ENCODE data around the gene EIF4E1B.
A peak's percentile ranks its signal among the peaks of the same experiment; 100 is the strongest.

Gene EIF4E1B

DNA sequence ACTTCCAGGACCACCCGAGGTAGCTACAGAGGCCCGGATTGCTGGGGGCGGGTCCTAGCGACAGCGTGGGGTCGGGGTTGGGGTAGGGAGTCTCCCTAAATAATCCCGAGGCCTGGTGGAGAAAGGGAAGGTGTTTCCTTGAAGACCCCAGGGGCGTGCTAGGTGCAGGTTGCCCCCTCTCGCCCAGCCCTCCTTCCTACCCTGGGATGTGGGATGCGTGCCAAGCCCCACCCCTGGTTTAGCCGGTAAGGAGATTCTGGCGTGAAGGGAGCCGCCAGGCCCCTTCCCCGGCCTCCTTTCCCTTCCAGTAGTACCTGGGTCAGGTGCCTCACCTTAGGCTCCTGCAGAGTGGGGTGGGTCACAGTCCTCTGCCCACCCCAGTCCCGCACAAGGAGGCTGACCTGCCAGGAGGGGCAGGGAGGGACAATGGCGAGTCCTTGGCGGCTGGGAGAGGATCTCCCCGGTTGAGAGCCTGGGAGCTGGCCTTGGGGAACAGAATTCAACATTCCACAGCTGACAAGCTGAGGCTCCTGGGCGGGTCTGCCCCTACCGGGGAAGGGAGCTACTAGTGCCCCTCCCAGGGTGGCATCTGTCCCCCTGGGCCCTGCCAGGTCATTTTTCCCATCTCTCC lies 17.5 kb downstream of the EIF4E1B start:
- DNase-seq = peak; percentile 22

DNA sequence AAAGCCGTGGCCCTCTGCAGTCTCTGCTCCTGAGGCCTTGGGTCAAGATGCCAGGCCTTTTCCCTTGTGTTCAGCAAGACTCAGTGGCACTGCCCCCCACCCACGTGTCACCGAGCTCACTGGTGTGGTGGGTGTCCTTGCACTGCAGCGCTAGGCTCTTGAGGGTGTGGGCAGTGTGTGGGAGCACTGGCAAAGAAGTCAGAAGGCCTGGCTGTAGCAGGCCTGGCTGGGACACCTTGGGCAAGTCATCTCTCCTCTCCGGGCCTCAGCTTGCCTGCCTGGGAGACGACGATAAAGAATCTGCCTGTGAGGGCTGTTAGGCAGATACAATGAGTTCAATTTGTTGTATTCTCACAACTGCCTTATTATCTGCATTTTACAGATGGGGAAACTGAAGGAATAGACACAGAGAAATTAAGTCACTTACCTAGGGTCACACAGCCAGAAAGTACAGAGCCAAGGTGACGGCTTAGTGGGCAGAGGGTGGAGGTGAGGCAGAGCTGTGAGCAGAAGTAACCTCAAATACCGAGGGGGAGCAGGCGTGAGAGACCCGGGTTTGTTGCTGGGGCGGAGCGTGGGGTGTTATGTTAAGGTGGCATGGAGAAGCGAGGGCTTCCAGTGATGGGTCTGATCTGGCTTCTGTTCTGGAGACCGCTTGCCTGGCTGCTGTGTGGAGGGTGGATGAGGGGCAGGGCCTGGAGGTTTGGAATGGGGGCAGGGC lies 18.2 kb downstream of the EIF4E1B start:
- DNase-seq = no peak

DNA sequence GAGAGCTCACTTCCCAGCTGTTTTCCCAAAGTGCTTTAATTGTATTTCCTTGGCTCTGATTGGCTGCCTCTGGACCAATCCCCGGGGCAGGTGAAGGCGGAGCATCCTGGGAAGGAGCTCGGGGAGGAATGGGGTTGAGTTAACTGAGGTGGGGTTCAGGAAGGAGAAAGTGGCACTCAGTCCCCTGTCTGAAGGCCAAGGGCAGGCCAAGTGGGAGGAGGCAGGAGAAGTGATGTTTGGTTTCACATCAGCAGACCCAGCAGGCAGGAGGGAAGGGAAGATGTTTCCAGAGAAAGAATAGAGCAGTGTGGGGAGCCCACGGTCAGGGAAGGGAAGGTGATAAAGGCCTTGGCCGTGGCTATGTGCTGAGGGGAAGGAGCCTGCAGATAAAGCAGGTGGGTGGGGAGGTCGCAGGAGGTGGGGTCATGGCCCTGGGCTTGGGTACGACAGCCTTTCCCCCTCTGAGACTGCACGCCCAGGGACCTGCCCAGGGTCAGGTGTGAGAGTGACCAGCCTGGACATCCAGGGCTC lies 19.9 kb downstream of the EIF4E1B start:
- DNase-seq = no peak

DNA sequence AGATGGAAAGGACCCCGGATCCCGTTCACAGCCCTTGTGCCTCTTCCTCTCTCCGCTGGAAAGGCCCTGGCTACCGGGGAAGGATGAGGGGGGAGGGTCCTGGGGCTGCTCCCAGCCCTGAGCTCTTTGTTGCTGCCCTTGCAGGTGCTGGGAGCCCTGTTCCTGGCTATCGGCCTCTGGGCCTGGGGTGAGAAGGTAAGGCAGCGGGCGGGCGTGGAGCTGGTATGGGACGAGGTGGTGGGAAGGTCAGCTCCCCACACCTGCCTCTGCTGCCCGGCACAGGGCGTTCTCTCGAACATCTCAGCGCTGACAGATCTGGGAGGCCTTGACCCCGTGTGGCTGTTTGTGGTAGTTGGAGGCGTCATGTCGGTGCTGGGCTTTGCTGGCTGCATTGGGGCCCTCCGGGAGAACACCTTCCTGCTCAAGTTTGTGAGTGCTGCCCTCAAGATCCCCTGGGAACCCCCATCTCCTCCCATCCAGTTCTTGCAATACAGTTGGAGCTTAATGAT lies 21.1 kb downstream of the EIF4E1B start:
- no peak for DNase-seq

DNA sequence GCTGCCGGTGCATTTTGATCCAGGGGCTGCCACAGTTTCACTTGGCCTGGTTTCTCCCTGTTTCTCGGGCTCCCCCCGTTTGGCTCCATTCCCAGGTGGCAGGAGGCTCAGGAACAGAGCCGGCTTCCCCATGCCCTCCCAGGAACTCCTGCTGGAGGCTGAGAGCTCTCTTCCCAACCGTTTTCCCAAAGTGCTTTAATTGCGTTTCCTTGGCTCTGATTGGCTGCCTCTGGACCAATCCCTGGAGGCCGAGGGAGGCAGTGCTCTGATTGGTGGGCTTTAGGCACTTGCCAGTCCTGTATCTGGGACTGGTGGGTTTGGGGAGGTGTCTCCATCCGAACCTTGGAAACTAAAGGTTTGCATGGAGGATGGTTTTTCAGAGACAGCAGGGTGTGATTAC lies 21.7 kb downstream of the EIF4E1B start:
- DNase-seq = no peak

DNA sequence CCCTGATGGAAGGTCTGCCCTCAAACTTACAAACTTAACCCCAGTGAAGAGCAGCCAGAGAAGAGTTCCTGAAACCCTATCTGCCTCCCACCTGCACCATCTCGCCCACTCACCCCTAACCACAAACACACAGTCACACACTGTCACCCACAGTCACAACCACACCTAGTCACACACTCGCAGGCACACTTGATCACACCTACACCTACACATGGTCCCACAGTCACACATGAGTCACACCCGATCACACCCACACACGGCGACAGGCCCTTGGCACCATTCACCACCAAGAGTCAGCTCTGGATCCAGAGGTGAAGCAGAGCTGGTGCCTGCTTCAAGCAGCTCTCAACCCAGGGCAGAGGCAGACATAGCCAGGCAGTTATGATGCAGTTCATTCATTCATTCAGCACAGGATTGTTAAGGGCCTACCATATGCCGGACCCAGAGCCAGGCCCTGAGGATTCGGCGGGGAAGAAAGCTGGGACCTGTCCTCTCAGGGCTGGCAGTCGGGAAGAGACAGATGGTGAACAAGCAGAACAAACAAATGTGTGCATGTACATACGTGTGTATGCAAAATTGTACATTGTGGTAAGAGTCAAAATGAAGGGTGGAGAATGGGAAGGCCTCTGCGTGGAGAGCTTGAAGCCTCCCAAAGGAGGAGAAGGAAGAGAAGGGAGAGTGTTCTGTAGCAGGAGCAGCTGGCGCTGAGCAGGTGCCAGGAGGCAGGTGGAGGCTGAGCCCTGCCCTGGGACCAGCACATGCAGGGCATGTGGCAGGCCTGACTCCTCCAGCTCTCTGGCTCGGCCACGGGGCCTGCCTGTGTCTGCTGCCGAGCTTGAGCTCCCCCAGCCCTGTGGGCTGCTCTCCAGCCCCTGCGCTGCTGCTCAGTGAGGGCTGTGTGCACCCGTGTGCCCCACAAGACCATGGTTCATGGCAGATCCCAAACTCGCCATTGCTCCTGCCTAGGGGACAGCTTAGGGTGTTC lies 23.2 kb downstream of the EIF4E1B start:
- DNase-seq = no peak

DNA sequence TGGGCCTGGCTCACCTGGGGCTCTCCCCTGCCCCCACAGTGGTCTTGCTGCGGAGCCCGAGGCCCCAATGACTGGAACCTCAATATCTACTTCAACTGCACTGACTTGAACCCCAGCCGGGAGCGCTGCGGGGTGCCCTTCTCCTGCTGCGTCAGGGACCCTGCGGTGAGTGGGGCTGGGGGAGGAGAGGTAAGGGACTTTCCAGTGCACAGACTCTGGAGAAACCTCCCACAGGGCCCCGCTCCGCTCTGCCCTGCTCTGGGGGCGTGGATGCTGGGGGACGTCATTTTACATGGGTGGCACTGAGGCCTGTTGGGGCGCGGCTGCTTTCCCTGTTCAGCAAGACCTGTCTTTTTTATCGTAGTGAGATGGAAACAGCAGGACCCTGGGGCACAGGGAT lies 24.4 kb downstream of the EIF4E1B start:
- no peak for DNase-seq

DNA sequence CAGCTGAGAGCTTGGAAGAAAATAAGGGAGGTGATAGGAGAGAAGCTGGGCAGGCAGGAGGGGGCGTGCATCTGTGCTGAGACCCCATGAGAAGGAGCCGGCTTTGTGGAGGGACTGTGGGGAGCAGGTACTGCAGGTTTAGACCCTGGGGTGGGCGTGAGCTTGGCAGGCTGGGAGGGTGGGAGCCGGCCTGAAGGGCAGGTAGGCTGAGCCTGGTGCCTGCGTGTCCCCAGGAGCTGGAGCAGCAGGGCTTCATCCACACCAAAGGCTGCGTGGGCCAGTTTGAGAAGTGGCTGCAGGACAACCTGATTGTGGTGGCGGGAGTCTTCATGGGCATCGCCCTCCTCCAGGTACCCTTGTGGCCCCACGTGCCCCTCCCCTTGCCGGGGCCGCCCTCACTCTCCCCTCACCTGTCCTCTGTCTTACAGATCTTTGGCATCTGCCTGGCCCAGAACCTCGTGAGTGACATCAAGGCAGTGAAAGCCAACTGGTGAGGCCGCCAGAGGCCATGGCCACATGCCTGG lies 26.1 kb downstream of the EIF4E1B start:
- DNase-seq = no peak

DNA sequence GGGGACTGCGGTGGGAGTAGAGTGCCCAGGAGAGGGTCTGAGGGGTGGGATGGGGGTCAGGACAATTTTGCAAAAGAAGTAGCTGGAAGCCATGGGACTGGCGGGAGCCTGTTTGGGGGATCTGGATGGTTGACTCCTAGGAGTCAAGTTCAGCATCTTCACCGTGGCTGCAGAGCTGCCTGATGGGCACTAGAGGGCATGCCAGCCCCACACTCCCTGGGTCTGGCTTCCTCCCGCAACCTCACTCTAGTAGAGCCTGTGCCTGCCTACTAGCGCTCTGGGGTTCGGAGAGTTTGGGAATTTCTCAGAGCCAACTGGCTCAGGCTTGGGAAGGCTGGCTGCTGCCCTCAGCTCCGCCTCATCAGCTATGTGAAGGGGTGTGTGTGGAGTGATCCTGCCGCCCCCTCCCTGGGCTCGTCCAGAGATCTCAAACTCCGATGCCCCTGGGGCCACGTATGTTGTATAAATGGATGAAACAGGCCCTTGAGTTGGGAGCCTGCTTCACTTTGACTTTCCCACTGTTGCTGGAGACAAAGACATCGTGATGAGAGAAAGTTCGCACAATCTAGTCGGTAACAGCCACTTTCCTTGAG lies 27.6 kb downstream of the EIF4E1B start:
- DNase-seq = peak; percentile 57

DNA sequence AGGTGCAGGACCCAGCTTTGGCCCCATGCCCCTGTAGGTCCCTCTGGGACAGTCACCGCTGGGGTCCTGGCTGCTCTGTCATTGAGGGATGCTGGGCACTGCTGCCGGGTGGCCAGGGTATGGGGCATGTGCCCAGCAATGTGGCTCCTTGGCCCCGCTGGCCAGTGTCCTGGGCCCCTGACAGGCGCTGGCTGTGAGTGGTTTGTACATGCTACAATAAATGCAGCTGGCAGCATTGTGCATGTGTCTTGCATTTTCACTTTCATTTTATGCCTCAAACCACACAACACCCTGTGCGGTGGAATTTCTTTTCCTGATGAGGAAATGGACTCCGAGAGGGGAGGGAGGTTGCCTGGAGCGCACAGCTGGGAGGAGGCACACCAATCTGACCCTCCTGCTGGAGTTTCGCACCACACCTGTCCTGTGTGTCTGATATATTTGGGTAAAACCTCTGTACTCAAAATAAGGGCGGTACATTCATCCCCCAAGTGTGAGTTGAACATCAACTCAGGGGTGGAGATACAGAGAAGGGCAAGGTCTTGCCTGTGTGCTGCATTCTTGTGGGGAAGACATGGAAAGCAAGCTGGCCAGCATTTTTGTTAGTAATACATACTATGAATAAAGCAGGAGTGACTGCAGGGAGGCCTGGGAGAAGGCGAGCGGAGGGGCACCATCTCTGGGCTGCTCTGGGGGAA lies 28.5 kb downstream of the EIF4E1B start:
- DNase-seq = no peak

DNA sequence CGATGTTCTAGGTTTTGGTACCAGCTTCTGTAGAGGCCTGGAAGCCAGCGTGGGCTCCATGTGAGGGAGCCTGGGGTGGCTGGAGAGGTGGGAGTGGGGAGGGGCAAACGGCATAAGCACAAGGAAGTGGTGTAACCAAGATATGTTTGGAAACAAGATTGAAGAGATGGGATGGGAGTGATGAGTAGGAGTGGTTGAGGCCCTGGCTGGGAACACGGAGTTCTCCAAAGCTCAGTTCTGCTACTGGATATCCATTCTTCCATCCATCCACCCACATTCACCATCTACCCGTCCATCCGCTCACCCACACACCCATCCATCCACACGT lies 29.0 kb downstream of the EIF4E1B start:
- no peak for DNase-seq

DNA sequence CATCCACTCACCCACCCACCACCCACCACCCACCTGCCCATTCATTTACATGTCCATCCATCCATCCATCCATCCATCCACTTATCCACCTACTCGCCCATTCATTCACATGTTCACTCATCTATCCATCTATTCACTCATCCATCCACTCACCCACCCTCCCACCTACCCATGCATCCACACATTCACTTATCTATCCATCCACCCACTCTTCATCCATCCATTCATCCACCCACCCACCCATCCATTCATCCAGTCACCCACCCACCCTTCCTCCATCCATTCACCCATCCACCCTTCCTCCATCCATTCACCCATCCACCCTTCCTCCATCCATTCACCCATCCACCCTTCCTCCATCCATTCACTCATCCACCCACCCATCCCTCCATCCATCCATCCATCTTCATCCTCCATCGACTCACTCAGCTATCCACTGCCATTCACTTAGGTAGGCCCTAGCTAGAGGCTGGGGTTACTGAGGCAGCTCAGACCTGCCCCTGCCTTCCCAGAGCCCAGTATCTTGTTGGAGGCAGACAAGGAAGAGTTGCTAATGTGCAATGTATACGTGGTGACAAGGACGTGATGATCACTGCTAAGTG lies 29.5 kb downstream of the EIF4E1B start:
- no peak for DNase-seq

DNA sequence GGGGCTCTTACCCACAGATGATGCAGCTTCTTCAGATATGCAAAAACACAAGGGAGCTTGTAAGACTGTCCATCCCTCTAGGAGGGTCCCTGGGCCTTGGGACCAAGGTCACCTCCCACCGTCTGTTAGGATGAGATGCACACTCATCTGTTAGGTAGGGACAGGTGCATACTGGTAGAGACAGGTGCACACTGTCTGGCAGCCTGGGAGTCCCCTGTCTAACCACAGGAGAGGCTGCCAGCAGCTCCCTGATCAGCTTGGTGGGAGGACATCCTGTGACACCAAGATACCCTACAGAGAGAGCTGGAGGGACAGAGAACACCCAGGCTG lies 30.0 kb downstream of the EIF4E1B start:
- peak; percentile 54 for DNase-seq

DNA sequence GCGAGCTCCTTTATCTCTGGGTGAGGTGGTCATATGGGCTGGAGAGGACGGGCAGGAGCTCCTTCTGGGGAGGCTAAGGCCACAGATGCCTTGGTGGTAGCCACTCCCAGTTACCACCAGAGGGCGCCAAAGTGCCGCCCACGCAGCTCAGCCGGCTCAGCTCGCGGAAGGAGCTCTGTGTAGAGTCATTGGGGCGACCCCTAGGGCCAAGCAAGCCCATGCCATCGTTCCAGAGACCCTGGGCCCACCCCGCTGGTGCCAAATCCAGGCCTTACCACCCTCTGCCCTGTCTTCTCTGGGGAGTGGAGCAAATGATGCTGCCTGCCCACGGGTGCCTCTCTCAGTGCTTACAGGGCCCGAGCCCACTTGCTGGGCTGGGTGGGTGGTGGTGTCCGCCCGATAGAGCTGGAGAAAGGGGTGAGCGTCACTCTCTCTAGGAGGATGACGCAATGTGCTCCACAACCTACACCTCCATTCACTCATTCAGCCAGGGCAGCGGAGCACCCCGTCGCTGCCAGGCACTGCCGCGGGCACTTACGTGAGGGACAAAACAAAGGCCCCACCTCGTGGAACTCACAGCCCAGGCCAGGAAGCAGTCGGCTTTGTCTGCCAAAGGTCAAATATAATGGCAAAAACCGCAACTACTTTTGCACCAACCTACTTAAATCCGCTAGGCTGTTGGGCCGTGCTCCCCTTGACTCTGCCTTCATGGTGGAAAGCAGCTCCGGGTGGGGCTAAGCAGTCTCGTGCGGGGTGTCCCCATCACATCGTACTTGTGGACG lies 30.6 kb downstream of the EIF4E1B start:
- peak; percentile 54 for DNase-seq

DNA sequence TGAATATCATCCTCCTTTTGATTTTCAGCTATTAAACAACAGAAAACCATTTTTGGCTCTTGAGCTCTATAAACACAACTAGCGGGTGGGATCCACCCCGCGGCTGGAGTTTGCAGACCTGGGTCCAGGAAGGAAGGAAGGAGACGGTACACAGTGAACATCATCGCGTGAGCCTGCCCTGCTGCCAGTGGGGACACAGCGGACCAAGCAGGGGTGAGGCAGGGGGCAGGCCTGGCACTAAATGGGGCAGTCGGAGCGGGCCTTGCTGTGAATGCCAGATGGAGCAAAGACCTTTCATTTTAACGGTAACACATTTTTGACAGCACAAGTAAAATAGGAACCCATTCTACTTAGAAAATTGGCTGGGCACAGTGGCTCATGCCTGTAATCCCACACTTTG lies 31.2 kb downstream of the EIF4E1B start:
- DNase-seq = no peak

DNA sequence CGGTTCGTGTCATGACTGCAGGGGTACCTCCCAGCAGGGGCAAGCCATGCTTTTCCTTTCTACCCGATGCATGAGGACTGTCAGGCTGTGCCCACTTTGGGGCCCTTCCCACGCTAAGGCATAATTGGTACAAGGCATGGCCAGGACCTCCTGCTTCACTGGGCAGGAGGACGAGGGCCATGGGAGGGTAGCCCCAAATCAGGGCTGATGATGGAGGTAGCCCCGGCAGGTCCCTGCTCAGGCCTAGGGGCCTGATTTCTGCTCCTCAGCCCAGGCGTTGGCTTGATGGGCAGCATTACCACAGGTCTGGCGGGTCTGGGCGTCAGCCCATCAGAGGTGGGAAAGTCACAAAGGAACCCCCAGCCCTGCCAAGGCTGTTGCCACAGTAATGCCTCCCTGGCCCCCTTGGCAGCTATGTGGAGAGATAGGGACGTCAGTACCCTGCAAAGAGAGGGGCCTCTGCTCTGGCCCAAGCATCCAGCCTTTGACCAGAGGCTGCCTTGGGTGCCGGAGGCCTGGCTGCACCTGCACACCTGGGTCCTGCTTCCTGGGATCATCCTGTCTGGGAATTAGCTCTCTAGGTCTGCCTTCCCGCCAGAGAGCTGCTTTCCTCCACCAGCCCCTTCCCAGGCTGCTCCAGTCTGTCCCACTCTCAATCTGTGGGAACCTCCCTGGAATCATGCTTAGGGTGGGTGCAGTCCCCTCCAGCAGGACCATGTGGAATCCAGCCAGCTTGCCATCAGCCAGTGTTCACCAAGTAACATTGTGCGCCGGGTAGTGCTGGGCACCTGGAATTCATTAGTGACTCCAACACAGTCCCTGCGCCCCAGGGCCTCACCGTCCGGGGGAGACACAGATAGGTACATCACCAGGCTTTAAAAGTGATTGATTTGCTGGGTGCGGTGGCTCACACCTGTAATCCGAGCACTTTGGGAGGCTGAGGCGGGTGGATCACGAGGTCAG lies 32.2 kb downstream of the EIF4E1B start:
- no peak for DNase-seq

DNA sequence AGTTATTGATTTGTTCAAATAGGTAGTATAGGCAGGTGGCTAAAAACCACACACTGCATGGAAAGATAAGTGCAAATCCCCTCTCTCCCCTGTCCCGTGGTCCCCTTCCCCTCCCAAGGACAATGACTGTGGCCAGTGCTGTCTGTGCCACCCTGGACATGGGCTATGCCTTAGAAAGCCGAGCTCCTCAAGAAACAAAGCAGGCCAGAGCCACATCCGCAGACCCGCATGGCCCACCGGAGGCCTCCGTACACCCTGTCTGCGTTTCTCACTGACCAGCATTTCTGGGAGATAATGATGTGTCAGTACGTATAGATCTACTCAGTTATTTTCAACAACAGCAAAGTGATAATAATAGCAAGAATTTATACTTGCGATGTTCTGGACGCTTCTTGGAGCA lies 33.1 kb downstream of the EIF4E1B start:
- DNase-seq = no peak

DNA sequence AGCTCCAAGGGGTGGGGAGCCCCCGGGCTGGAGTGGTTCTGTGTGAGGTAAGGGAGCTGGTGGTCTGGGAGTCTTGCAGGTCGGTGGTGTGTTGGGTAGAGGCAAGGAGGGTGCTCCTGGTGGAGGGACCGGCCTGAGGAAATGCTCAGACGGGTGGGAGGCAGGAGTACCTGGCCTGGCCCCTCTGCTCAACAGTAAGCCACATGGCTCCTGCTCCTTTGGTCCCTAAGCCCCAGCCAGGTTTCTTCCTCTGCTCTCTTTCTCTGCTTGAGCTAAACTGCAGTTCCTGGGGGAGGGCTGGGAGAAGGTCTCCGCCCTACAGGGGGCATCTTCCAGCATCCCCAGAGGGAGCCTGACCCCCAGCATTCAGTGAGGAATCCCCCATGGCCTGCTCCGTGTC lies 34.0 kb downstream of the EIF4E1B start:
- DNase-seq = no peak

DNA sequence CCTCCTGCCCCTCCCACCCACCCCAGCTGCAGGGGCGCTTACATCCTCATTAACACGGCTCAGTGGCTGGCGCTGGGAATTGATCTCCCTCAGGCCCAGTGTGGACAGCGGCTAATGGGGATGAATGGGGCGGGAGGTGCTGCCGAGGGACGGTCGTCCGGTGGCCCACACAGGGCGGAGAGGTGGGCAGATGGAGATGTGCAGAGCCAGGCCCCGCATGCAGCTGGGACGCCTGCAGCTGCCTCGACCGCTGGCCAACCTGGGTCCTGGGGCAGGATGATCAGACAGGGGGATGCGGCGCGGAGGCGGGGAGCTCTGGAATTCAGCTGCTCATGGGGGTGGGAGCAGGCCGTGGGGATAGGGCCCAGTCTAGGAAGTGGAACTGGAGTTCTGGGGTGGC lies 34.4 kb downstream of the EIF4E1B start:
- no peak for DNase-seq

DNA sequence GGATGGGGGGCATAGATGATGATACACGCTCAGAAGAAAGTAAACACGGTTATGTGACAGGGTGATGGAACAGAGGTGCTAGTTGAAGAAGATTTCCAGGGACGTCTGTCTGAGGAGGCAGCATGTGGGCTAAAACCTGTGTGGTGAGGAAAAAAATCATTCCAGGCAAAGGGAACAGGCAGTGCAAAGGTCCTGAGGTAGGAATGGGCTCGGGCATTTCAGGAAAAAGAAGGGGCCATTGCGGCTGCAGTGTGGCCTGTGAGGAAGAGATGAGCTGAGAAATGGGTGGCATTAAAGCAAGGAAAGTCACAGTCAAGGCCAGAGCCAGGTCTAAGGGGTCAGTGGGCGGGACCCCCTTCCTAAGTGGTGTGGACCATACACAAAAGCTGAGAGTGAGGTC lies 35.0 kb downstream of the EIF4E1B start:
- DNase-seq = no peak
